DOHH2 (cell line): ENCODE results near the gene CYP11A1.
"Not testable (repeated sequence)": the region's sequence is repeated elsewhere in the genome, so short reads cannot be mapped to it uniquely, and the experiment has no call there.

Source experiments
- CTCF ChIP-seq: fragments of 200-600 bp; sonication (generic); IDR thresholded peaks from one replicate; pipeline ENCODE4 v1.5.1; 2014; ENCODE audit warnings: antibody characterized with exemption, mild to moderate bottlenecking, low read depth, low read length; ENCODE audit not compliant: poor library complexity, severe bottlenecking
- EZH2phosphoT487 ChIP-seq: fragments of 200-600 bp; sonication (generic); IDR thresholded peaks from 2 replicates; pipeline ENCODE4 v1.6.1; 2017; ENCODE audit warnings: borderline replicate concordance, mild to moderate bottlenecking, antibody characterized with exemption, low read length, moderate library complexity, mixed read lengths

GRCh38 chr15:74353992-74354391 lies 13.5 kb downstream of the CYP11A1 start:
- TF ChIP-seq CTCF, EZH2phosphoT487: not testable (repeated sequence)
